GM20000 (cell line): ENCODE data around the gene DHRS1.
A peak's percentile ranks its signal among the peaks of the same experiment; 100 is the strongest.
"Not testable (repeated sequence)": the region's sequence is repeated elsewhere in the genome, so short reads cannot be mapped to it uniquely, and the experiment has no call there.

Source experiments
- DNase-seq: peaks from one replicate; pipeline ENCODE4 v3.0.0; 2012; ENCODE audit warnings: low spot score
- TF ChIP-seq, protein P1 (sequence below): IDR thresholded peaks from 2 replicates; pipeline ENCODE4 v1.5.1; 2012; ENCODE audit warnings: mild to moderate bottlenecking, control low read depth; ENCODE audit errors: extremely low read depth, missing control alignments

Gene DHRS1

DNA sequence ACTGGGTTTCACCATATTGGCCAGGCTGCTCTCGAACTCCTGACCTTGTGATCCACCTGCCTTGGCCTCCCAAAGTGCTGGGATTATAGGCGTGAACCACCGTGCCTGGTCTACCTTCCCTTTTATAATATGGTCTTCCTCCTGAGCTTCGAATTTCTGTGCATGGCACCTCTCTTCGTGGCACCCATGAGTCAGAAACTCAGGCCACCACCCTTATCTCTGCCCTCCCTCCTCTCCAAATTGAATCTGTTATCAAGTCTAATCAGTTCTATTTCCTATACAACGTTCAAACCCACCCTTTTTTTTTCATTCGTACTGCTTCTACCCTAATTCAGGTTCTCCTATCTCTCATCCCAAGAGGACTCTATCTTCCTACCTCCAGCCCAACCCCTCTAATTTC is 52.2 kb downstream of the DHRS1 start:
- no peak for DNase-seq

DNA sequence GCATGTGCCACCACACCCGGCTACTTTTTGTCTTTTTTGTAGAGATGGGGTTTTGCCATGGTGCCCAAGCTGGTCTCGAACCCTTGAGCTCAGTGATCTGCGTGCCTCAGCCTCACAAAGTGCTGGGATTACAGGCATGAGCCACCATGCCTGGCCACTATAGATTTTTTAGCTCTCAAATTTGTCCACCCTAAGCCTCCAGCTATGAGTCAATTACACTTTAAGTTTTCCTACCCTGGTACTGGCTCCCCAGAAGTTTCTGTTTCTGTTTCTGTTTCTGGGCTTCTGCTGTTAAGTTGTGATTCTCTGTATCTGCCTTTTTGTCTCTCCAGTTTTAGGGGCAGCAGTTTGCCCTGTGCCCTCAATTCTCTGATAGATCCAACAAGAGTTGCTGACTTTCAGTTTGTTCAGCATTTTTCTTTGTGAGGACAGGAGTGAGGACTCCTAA is 52.8 kb downstream of the DHRS1 start:
- TF ChIP-seq, protein P1, sequence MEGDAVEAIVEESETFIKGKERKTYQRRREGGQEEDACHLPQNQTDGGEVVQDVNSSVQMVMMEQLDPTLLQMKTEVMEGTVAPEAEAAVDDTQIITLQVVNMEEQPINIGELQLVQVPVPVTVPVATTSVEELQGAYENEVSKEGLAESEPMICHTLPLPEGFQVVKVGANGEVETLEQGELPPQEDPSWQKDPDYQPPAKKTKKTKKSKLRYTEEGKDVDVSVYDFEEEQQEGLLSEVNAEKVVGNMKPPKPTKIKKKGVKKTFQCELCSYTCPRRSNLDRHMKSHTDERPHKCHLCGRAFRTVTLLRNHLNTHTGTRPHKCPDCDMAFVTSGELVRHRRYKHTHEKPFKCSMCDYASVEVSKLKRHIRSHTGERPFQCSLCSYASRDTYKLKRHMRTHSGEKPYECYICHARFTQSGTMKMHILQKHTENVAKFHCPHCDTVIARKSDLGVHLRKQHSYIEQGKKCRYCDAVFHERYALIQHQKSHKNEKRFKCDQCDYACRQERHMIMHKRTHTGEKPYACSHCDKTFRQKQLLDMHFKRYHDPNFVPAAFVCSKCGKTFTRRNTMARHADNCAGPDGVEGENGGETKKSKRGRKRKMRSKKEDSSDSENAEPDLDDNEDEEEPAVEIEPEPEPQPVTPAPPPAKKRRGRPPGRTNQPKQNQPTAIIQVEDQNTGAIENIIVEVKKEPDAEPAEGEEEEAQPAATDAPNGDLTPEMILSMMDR: no peak

More for the DNA sequence above, 52.2 kb downstream of the DHRS1 start:
- TF ChIP-seq, protein P1: no peak

DNA sequence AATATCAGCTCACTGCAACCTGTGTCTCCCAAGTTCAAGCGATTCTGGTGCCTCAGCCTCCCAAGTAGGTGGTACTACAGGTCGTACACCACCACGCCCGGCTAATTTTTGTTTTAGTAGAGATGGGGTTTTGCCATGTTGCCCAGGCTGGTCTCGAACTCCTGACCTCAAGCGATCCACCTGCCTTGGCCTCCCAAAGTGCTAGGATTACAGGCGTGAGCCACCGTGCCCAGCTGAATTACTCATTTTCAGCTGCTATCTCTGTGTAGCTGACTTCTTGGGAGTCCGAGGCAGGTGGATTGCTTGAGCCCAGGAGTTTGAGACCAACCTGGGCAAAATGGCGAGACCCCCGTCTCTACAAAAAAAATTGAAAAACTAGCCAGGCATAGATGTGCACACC is 54.2 kb downstream of the DHRS1 start:
- DNase-seq: not testable (repeated sequence)

More for the DNA sequence above, 52.8 kb downstream of the DHRS1 start:
- peak; percentile 61 for DNase-seq

DNA sequence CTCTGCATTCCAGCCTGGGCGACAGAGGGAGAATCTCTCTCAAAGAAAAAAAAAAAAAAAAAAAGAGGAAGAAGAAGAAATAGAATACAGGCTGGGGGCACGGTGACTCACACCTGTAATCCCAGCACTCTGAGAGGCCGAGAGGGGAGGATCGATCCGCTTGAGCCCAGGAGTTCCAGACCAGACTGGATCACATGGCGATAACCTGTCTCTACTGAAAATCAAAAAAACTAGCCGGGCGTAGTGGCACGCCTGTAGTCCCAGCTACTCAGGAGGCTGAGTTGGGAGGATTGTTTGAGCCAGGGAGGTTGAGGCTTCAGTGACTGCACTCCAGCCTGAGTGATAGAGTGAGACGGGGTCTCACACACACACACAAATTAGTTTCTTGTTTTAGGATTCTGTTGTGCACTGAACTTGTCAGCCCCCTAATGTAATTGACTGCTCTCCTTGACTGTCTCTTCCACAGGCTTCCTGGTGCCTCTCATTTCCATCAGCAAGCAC is 56.2 kb downstream of the DHRS1 start:
- TF ChIP-seq, protein P1: no peak
- no peak for DNase-seq

DNA sequence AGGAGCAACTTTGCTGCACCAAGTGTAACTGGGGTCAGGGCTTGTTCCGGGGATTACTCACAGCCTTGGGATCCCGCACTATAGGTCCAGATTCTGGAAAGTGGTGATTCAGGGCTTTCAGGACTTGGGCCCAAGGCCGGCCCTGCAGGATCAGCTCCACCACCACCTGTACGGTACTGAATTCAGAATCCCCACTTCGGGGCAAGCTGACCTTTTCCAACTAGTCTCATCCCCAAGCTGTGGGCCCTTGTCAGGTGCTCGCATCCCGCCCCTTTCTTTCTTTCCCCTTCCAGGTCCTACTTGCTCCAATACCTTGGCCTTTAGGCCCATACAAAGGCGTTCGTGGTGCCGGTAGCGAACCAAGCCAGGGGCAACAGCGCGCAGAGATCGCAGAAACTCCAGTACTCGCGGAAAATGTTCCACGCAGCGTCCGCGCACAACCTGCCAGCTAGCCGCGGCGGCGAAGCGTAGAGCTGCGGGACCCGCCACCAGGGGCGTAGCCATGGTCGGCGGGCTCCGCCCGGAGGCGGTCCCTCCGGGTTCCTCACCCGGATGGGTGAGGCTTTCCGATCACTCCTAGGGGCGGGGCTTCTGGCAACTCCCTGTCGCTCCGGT is 57.6 kb downstream of the DHRS1 start:
- TF ChIP-seq, protein P1: peak; percentile 7
- peak; percentile 89 for DNase-seq
